Naive thymus-derived CD8-positive, alpha-beta T cell (primary cell): Measurements from ENCODE around the gene DSTN. TPM values are rescaled to one million over a fixed set of nuclear protein-coding genes. Genes with fewer than 3 reads are reported as not detected.
"Not testable (repeated sequence)": the region's sequence is repeated elsewhere in the genome, so short reads cannot be mapped to it uniquely, and the experiment has no call there.

Source experiments
- ATAC-seq, 2 donors: fragments of 150-1000 bp; cut with Tn5 transposase in 1 of 2; sonication (Bioruptor Pico), chemical (Tn5 transposase) in 1 of 2; 1 replicate in 1 of 2; 2 replicates in 1 of 2; pipeline ENCODE4 v1.10.0; 2021; ENCODE audit warnings: mild to moderate bottlenecking in 2 of 2, moderate library complexity in 2 of 2
- POLR2A ChIA-PET: fragments of 350-600 bp; sonication (Branson Sonifier 250); formaldehyde crosslinking; loops from one replicate; lab custom pipeline; 2021; ENCODE audit warnings: antibody characterized with exemption; lab: Charles Lee
- DNase-seq, 10 donors: peaks; one replicate each; pipeline versions ENCODE4 v3.0.0 to v3.0.0-alpha.2; 2020 to 2022
- H3K27ac Mint-ChIP-seq, 10 donors: one replicate each; pipeline ENCODE4 v1.8.0; 2020 to 2022; ENCODE audit warnings: mild to moderate bottlenecking in 10 of 10, mixed read lengths in 10 of 10, moderate library complexity in 4 of 10, inconsistent platforms in 1 of 10
- H3K27me3 Mint-ChIP-seq, 5 donors: one replicate each; pipeline ENCODE4 v1.8.0; 2021 to 2022; ENCODE audit warnings: mixed read lengths in 5 of 5
- H3K36me3 Mint-ChIP-seq, 3 donors: one replicate each; pipeline ENCODE4 v1.8.0; 2020 to 2022; ENCODE audit warnings: mixed read lengths in 3 of 3, mild to moderate bottlenecking in 2 of 3, inconsistent platforms in 1 of 3
- H3K4me1 Mint-ChIP-seq, 4 donors: one replicate each; pipeline ENCODE4 v1.8.0; 2021 to 2022; ENCODE audit warnings: mixed read lengths in 4 of 4
- H3K4me3 Mint-ChIP-seq, 10 donors: one replicate each; pipeline ENCODE4 v1.8.0; 2020 to 2022; ENCODE audit warnings: mild to moderate bottlenecking in 10 of 10, mixed read lengths in 10 of 10, moderate library complexity in 6 of 10, inconsistent platforms in 1 of 10
- H3K9me3 Mint-ChIP-seq, 9 donors: one replicate each; pipeline ENCODE4 v1.8.0; 2020 to 2022; ENCODE audit warnings: mixed read lengths in 9 of 9, mild to moderate bottlenecking in 3 of 9, inconsistent platforms in 1 of 9, moderate library complexity in 1 of 9
- polyA plus RNA-seq, 3 donors: library from polyadenylated mRNA; unstranded; fragments of 300-500 nt; fragmentation: Illumina TruSeq; gene quantifications; one replicate each; pipeline ENCODE4 v1.2.3, GENCODE V29; 2021
- total RNA-seq, 8 experiments: library from RNA in 2 of 8; stranded (reverse) in 2 of 8; gene quantifications; one replicate each; pipeline ENCODE4 v1.2.3 and lab custom pipeline; 2021 to 2026

Gene DSTN
- total and polyA plus RNA-seq, 5 experiments from 2014 or later, result 28.4 to 140 (median 75.1) TPM

DNA sequence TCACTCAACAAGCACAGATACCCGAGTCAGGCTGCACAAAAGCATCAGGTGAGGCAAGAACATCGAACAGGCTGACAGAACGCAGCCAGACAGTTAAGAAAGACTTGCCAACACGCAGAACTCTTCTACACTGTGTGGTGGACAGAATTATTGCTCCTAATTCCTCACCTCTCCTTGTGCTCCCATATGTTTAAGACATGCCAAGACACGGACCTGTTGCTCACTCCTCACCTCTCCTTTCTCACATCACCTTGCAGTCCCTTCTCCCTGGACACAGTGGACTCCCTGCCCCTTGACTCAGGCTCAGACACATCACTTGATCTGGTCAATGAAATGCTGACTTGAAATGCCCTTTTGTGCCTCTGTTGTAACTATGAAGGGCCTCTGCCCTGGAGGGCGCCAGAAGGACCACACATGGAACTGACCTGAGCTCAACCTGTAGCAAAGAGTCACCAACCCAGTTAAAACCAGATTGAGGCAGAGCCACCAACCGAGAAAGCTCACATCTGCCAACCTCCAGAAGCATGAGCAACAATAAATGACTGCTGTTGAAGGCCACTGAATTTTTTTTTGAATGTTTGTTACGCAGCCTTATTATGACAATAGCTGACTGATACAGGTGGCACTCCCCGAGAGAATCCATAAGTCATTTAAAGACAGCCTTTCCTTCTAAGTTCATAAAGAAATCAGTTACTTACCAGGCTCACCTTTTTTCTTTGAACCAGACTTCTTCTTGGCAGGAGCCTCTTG lies 88.2 kb downstream of the DSTN start:
- peaks cover 0 to 26% (median 4%) of the 10 kb centered on the region in 4 donors for H3K4me1 Mint-ChIP-seq

DNA sequence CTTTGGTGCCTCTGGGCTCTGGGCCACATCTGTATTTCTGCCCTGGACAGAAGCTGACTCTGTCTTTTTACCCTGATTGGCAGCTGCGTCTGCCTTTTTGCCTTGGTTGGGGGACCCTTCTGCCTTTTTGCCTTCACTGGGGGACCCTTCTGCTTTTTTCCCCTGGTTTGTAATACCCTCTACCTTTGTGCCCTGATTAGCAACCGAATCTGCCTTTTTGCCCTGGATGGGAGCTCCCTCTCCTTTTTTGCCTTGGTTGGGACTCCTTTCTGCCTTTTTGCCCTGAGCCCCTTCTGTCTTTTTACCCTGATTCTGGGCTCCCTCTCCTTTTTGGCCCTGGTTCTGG lies 88.7 kb downstream of the DSTN start:
- Mint-ChIP-seq H3K36me3 (peaks cover 4 to 42% (median 18%) of the 10 kb centered on the region in 3 donors), H3K4me1 (peaks cover 0 to 31% (median 4%) of the 10 kb centered on the region in 4 donors), H3K9me3 (peaks cover 0 to 2% (median 0%) of the 10 kb centered on the region in 9 donors), H3K4me3 (no peak overlapping the region), H3K27ac (no peak overlapping the region), H3K27me3 (no peaks in the 10 kb centered on the region)
- POLR2A ChIA-PET, result no interaction called here
- DNase-seq (no peak), ATAC-seq (no peak)

More for the DNA sequence above, 88.2 kb downstream of the DSTN start:
- no peaks in the 10 kb centered on the region for H3K27me3 Mint-ChIP-seq
- peaks cover 4 to 42% (median 18%) of the 10 kb centered on the region in 3 donors for H3K36me3 Mint-ChIP-seq
- POLR2A ChIA-PET, result no interaction called here
- H3K4me3 Mint-ChIP-seq, result no peak overlapping the region
- DNase-seq, result no peak
- peak overlapping the region in 3 of 10 donors; percentile 22 to 65 (median 36) for H3K27ac Mint-ChIP-seq
- ATAC-seq, result no peak
- peaks cover 0 to 2% (median 0%) of the 10 kb centered on the region in 9 donors for H3K9me3 Mint-ChIP-seq

DNA sequence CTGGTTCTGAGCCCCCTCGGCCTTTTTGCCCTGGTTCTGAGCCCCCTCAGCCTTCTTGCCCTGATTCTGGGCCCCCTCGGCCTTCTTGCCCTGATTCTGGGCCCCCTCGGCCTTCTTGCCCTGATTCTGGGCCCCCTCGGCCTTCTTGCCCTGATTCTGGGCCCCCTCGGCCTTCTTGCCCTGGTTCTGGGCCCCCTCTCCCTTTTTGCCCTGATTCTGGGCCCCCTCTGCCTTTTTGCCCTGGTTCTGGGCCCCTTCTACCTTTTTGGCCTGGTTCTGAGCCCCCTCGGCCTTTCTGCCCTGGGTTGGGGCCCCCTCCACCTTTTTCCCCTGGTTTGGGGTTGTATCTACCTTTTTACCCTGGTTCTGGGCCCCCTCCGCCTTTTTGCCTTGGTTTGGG lies 89.5 kb downstream of the DSTN start:
- ATAC-seq, H3K27ac Mint-ChIP-seq, DNase-seq, H3K27me3 Mint-ChIP-seq, POLR2A ChIA-PET, H3K4me3 Mint-ChIP-seq, H3K9me3 Mint-ChIP-seq: not testable (repeated sequence)
- Mint-ChIP-seq H3K36me3 (peaks cover 4 to 42% (median 18%) of the 10 kb centered on the region in 3 donors), H3K4me1 (peaks cover 4 to 38% (median 7%) of the 10 kb centered on the region in 4 donors)

Other genes starting within 250 kb of the DSTN start
- gene BFSP1, start 38.7 kb upstream of the DSTN start, total RNA-seq, result not detected
- gene BFSP1, start 38.7 kb upstream of the DSTN start, polyA plus RNA-seq, result 1 to 10 TPM in 1 of 3 donors, not detected in 2; 1.8 TPM
- gene RRBP1, start 112.2 kb downstream of the DSTN start, total RNA-seq, result 10 to 100 TPM; 19.6 to 22.4 TPM
- 1 to 10 TPM; 1.7 to 8.9 (median 4.9) TPM for gene RRBP1, start 112.2 kb downstream of the DSTN start, polyA plus RNA-seq
- not detected for gene BANF2, start 129.9 kb downstream of the DSTN start, total RNA-seq
- not detected for gene BANF2, start 129.9 kb downstream of the DSTN start, polyA plus RNA-seq